ENCODE results near the gene AKAP8. TPM values are rescaled to one million over a fixed set of nuclear protein-coding genes. Genes with fewer than 3 reads are reported as not detected.

The AKAP8 gene
- total RNA-seq, 1 experiment from 2014 or later: 59.5 TPM

- H3K9me3 ChIP-seq (ENCODE audit: control insufficient read depth, low read depth, low read length): no peaks in the 10 kb centered on the region
- no peak overlapping the region for H3K4ac ChIP-seq (ENCODE audit: low read depth, low read length)
- no peaks in the 10 kb centered on the region for H3K27me3 Mint-ChIP-seq (ENCODE audit: low read depth)
- no peaks in the 10 kb centered on the region for H3K79me1 ChIP-seq (ENCODE audit: insufficient read depth, low read depth, low read length, poor library complexity, severe bottlenecking)
- H2BK15ac ChIP-seq (ENCODE audit: low read depth, low read length): no peak overlapping the region
- no peak overlapping the region for H3K9ac ChIP-seq (ENCODE audit: extremely low read depth, insufficient read length, low read length)
- H3T11ph ChIP-seq (ENCODE audit: low read length): no peak overlapping the region
- H3K79me2 ChIP-seq (ENCODE audit: insufficient read depth, low read length): no peaks in the 10 kb centered on the region
- H2BK20ac ChIP-seq (ENCODE audit: low read depth, low read length, poor library complexity, severe bottlenecking): no peak overlapping the region
- H4K8ac ChIP-seq (replicated peaks; ENCODE audit: insufficient read length, low read depth, low read length): no peak overlapping the region
- H3K23ac ChIP-seq (ENCODE audit: insufficient read length, low read depth, low read length): no peak overlapping the region
- H2BK120ac ChIP-seq (ENCODE audit: low read depth, low read length, poor library complexity, severe bottlenecking): no peak overlapping the region
- H3K56ac ChIP-seq (ENCODE audit: insufficient read length, low read depth, low read length): no peak overlapping the region
- WGBS (ENCODE audit: extremely low coverage, insufficient read length, low lambda C conversion rate): no CpG with 5 or more reads among the region's 4 CpGs
- no peak overlapping the region for H3K4me3 Mint-ChIP-seq
- no peaks in the 10 kb centered on the region for H3K27me3 ChIP-seq (ENCODE audit: insufficient read depth, low read length)
- no peak overlapping the region for H2AFZ ChIP-seq (ENCODE audit: low read length)
- no peaks in the 10 kb centered on the region for H3K9me3 Mint-ChIP-seq
- H3K23me2 ChIP-seq (ENCODE audit: insufficient read length, low read depth, low read length, poor library complexity, severe bottlenecking): no peaks in the 10 kb centered on the region
- no peak overlapping the region for H3K18ac ChIP-seq (ENCODE audit: insufficient read length, low read depth, low read length)
- H4K20me1 ChIP-seq (ENCODE audit: control insufficient read depth, insufficient read depth, insufficient read length): no peaks in the 10 kb centered on the region
- no peaks in the 10 kb centered on the region for H3K4me1 Mint-ChIP-seq
- H3K27ac ChIP-seq (ENCODE audit: insufficient read length, low read depth, low read length): no peak overlapping the region
- no peak overlapping the region for H3K27ac Mint-ChIP-seq
- H2BK5ac ChIP-seq (ENCODE audit: insufficient read length, low read length): no peak overlapping the region
- no peak for TF ChIP-seq CTCF (conservative IDR thresholded peaks at IDR 0.05)
- H2BK12ac ChIP-seq (ENCODE audit: insufficient read length, low read depth, low read length): no peak overlapping the region
- no peak overlapping the region for H4K91ac ChIP-seq (ENCODE audit: insufficient read length, low read depth, low read length)
- no peak overlapping the region for H3K4me2 ChIP-seq (ENCODE audit: insufficient read depth, insufficient read length, low read length)
- H3K4me1 ChIP-seq (ENCODE audit: insufficient read depth, low read length): no peaks in the 10 kb centered on the region
- no peak for DNase-seq
- H4K5ac ChIP-seq (ENCODE audit: insufficient read length, low read depth, low read length): no peak overlapping the region
- H2AK5ac ChIP-seq (ENCODE audit: insufficient read length, low read length): no peak overlapping the region
- H3K36me3 Mint-ChIP-seq (ENCODE audit: insufficient read depth in 1 of 3, low read depth in 3 of 3): peaks cover 0 to 20% (median 15%) of the 10 kb centered on the region in 3 experiments; a peak in 5 of 7 replicates
- no peak overlapping the region for H3K14ac ChIP-seq (ENCODE audit: insufficient read depth, low read length)
These were observed 39.5 kb downstream of the AKAP8 start for GRCh38 chr19:15340086-15340485.
